HEK293 (cell line): ENCODE results near the gene FAM3C.

Experiments used
- CTCF ChIA-PET: fragments of 350-600 bp; formaldehyde crosslinking; extraction: SDS; loops from one replicate; lab custom pipeline; 2021; ENCODE audit warnings: antibody characterized with exemption; lab: Yijun Ruan, JAX
- POLR2A ChIA-PET: fragments of 300-600 bp; formaldehyde crosslinking; extraction: SDS; loops from one replicate; lab custom pipeline; 2020; ENCODE audit warnings: antibody characterized with exemption, inconsistent platforms; lab: Yijun Ruan, JAX
- H3K27ac ChIP-seq: fragments of 200-500 bp; sonication (Bioruptor generic); 2 replicates; pipeline ENCODE4 v1.5.1; 2014; ENCODE audit warnings: low read depth, low read length, control low read depth, inconsistent platforms; ENCODE audit errors: extremely low read depth
- H3K36me3 ChIP-seq, 2 experiments: fragments of 200-500 bp in 1 of 2; sonication (Bioruptor generic) in 1 of 2; 1 replicate in 1 of 2; 2 replicates in 1 of 2; pipeline ENCODE4 v1.5.1; 2014 to 2017; ENCODE audit warnings: inconsistent platforms in 2 of 2, low read length in 2 of 2; ENCODE audit not compliant: control insufficient read depth in 2 of 2, insufficient read depth in 1 of 2
- H3K4me1 ChIP-seq: fragments of 200-500 bp; sonication (Bioruptor generic); 2 replicates; pipeline ENCODE4 v1.5.1; 2014; ENCODE audit warnings: mild to moderate bottlenecking, low read length, inconsistent platforms; ENCODE audit not compliant: control insufficient read depth, insufficient read depth
- H3K4me3 ChIP-seq: 2 replicates; pipeline ENCODE4 v1.5.1; 2011; ENCODE audit warnings: low read depth, mild to moderate bottlenecking, control low read depth, low read length, moderate library complexity
- H3K9me3 ChIP-seq: fragments of 200-500 bp; sonication (Bioruptor generic); 2 replicates; pipeline ENCODE4 v1.5.1; 2014; ENCODE audit warnings: low read depth, low read length, inconsistent platforms; ENCODE audit not compliant: control insufficient read depth, insufficient read depth
- CTCF ChIP-seq: fragments of 450-650 bp; formaldehyde crosslinking; IDR thresholded peaks from 2 replicates; pipeline ENCODE4 v1.5.1; 2016; ENCODE audit warnings: missing biosample characterization, missing genetic modification characterization
- GFI1B ChIP-seq: fragments of 450-650 bp; formaldehyde crosslinking; IDR thresholded peaks from 2 replicates; pipeline ENCODE4 v1.5.1; 2016; ENCODE audit warnings: missing biosample characterization, missing genetic modification characterization
- KLF7 ChIP-seq: fragments of 450-650 bp; formaldehyde crosslinking; IDR thresholded peaks from 2 replicates; pipeline ENCODE4 v1.5.1; 2016; ENCODE audit warnings: missing biosample characterization, missing genetic modification characterization, borderline replicate concordance
- PATZ1 ChIP-seq: fragments of 450-650 bp; formaldehyde crosslinking; IDR thresholded peaks from 2 replicates; pipeline ENCODE4 v1.5.1; 2016; ENCODE audit warnings: missing biosample characterization, missing genetic modification characterization
- RBAK ChIP-seq: fragments of 450-650 bp; formaldehyde crosslinking; IDR thresholded peaks from 2 replicates; pipeline ENCODE4 v1.5.1; 2016; ENCODE audit warnings: missing biosample characterization, missing genetic modification characterization
- REPIN1 ChIP-seq: fragments of 450-650 bp; formaldehyde crosslinking; IDR thresholded peaks from 2 replicates; pipeline ENCODE4 v1.5.1; 2017; ENCODE audit warnings: missing biosample characterization, missing genetic modification characterization, low read depth
- YY2 ChIP-seq: fragments of 450-650 bp; formaldehyde crosslinking; IDR thresholded peaks from 2 replicates; pipeline ENCODE4 v1.5.1; 2016; ENCODE audit warnings: missing biosample characterization, missing genetic modification characterization
- ZBTB17 ChIP-seq: fragments of 450-650 bp; formaldehyde crosslinking; IDR thresholded peaks from 2 replicates; pipeline ENCODE4 v1.5.1; 2016; ENCODE audit warnings: missing biosample characterization, missing genetic modification characterization
- ZFP41 ChIP-seq: fragments of 450-650 bp; formaldehyde crosslinking; IDR thresholded peaks from 2 replicates; pipeline ENCODE4 v1.5.1; 2016; ENCODE audit warnings: missing biosample characterization, missing genetic modification characterization, borderline replicate concordance
- ZNF157 ChIP-seq: fragments of 450-650 bp; formaldehyde crosslinking; IDR thresholded peaks from 2 replicates; pipeline ENCODE4 v1.5.1; 2016; ENCODE audit warnings: missing biosample characterization, missing genetic modification characterization
- ZNF302 ChIP-seq: fragments of 450-650 bp; formaldehyde crosslinking; IDR thresholded peaks from 2 replicates; pipeline ENCODE4 v1.5.1; 2016; ENCODE audit warnings: missing biosample characterization, missing genetic modification characterization, low read depth
- ZNF473 ChIP-seq: fragments of 450-650 bp; formaldehyde crosslinking; IDR thresholded peaks from 2 replicates; pipeline ENCODE4 v1.5.1; 2017; ENCODE audit warnings: missing biosample characterization, missing genetic modification characterization
- ZNF571 ChIP-seq: fragments of 450-650 bp; formaldehyde crosslinking; IDR thresholded peaks from 2 replicates; pipeline ENCODE4 v1.5.0; 2017; ENCODE audit warnings: missing biosample characterization, missing genetic modification characterization
- ZNF624 ChIP-seq: fragments of 450-650 bp; formaldehyde crosslinking; IDR thresholded peaks from 2 replicates; pipeline ENCODE4 v1.5.1; 2017; ENCODE audit warnings: missing biosample characterization, missing genetic modification characterization
- ZNF629 ChIP-seq: fragments of 450-650 bp; formaldehyde crosslinking; IDR thresholded peaks from 2 replicates; pipeline ENCODE4 v1.5.1; 2017; ENCODE audit warnings: missing biosample characterization, missing genetic modification characterization
- ZSCAN30 ChIP-seq: fragments of 450-650 bp; IDR thresholded peaks from 2 replicates; pipeline ENCODE4 v1.5.1; 2018; ENCODE audit warnings: missing biosample characterization, mild to moderate bottlenecking, missing genetic modification characterization, moderate library complexity
- ZXDB ChIP-seq: fragments of 450-650 bp; formaldehyde crosslinking; IDR thresholded peaks from 2 replicates; pipeline ENCODE4 v1.5.1; 2016; ENCODE audit warnings: missing biosample characterization, missing genetic modification characterization
- TF ChIP-seq, protein P1 (sequence below): fragments of 450-650 bp; formaldehyde crosslinking; IDR thresholded peaks from 2 replicates; pipeline ENCODE4 v1.5.1; 2016; ENCODE audit warnings: missing biosample characterization, missing genetic modification characterization, borderline replicate concordance

FAM3C gene

GRCh38 chr7:121404348-121404747 lies 8.2 kb upstream of the FAM3C start:
- CTCF ChIA-PET, result interaction anchor here (1.1 kb wide), 1 partner anchor 8 kb away, joined by 5 read pairs; the partner anchor contains the start of gene FAM3C
- POLR2A ChIA-PET, result no interaction called here

DNA sequence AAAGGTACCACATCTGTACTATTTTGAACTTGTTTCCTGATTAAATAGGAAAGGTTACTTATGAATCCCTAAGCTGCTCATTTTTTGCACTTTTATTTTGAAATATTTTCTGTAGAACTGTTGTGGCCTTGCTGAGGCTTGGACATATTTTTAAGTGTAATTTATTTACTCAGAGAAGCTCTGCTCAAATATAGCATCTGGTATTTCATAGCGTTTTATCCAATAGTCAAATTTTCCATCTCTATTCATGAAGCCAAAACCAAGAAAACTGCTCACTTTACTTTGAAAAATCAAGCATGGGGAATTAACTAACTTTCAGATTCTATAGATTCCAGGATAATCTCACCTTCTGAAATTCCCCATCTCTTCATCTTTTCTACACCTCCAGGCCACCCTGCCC lies 6.6 kb upstream of the FAM3C start:
- TF ChIP-seq GFI1B (tag by site-specific recombination), result no peak
- TF ChIP-seq RBAK (tag by site-specific recombination), result no peak
- TF ChIP-seq ZNF157, result no peak
- no peak for TF ChIP-seq ZNF571 (tag by site-specific recombination)
- no peak for TF ChIP-seq ZNF629 (tag by site-specific recombination)
- Histone ChIP-seq H3K36me3 (no peaks in the 10 kb centered on the region), H3K9me3 (no peaks in the 10 kb centered on the region), H3K4me3 (no peak overlapping the region), H3K4me1 (no peaks in the 10 kb centered on the region), H3K27ac (no peak overlapping the region)
- POLR2A ChIA-PET, result no interaction called here
- CTCF ChIA-PET, result no interaction called here

More at GRCh38 chr7:121404348-121404747, 8.2 kb upstream of the FAM3C start:
- no peaks in the 10 kb centered on the region for H3K9me3 ChIP-seq
- H3K36me3 ChIP-seq, result no peaks in the 10 kb centered on the region
- no peak overlapping the region for H3K27ac ChIP-seq
- H3K4me3 ChIP-seq, result no peak overlapping the region
- no peaks in the 10 kb centered on the region for H3K4me1 ChIP-seq
- TF ChIP-seq ZXDB (no peak), REPIN1 (tag by site-specific recombination) (no peak), KLF7 (no peak), YY2 (tag by site-specific recombination) (no peak), ZFP41 (tag by site-specific recombination) (no peak), ZNF302 (tag by site-specific recombination) (no peak), ZNF473 (tag by site-specific recombination) (no peak)
- TF ChIP-seq, protein P1, sequence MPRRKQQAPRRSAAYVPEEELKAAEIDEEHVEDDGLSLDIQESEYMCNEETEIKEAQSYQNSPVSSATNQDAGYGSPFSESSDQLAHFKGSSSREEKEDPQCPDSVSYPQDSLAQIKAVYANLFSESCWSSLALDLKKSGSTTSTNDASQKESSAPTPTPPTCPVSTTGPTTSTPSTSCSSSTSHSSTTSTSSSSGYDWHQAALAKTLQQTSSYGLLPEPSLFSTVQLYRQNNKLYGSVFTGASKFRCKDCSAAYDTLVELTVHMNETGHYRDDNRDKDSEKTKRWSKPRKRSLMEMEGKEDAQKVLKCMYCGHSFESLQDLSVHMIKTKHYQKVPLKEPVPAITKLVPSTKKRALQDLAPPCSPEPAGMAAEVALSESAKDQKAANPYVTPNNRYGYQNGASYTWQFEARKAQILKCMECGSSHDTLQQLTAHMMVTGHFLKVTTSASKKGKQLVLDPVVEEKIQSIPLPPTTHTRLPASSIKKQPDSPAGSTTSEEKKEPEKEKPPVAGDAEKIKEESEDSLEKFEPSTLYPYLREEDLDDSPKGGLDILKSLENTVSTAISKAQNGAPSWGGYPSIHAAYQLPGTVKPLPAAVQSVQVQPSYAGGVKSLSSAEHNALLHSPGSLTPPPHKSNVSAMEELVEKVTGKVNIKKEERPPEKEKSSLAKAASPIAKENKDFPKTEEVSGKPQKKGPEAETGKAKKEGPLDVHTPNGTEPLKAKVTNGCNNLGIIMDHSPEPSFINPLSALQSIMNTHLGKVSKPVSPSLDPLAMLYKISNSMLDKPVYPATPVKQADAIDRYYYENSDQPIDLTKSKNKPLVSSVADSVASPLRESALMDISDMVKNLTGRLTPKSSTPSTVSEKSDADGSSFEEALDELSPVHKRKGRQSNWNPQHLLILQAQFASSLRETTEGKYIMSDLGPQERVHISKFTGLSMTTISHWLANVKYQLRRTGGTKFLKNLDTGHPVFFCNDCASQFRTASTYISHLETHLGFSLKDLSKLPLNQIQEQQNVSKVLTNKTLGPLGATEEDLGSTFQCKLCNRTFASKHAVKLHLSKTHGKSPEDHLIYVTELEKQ (tag by site-specific recombination), result no peak

DNA sequence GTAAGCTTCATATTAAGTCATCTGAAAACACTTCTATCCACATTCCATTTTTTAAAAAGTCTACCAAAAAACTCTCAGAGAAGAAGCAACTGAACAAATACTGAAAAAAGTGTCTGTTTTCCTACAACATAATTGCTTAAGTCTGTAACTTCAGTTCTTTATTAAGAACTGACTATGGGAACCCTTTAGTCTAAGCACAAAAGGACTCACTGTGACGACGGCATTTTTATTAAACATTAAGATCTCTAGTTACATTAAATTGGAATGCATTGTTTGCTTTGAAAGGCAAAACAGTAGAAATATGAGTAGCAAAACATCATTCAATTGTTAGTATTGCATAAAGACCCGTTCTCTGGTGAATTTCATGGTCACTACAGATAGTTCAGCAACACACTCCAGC lies 5.8 kb upstream of the FAM3C start:
- H3K36me3 ChIP-seq, result no peaks in the 10 kb centered on the region
- ChIA-PET POLR2A (no interaction called here), CTCF (interaction anchor here (0.5 kb wide), 1 partner anchor 129 kb away, joined by 3 read pairs; no protein-coding TSS in a partner anchor)
- TF ChIP-seq ZBTB17 (tag by site-specific recombination) (no peak), ZSCAN30 (tag by site-specific recombination) (no peak), PATZ1 (no peak), CTCF (no peak), ZNF624 (tag by site-specific recombination) (no peak)
- H3K4me1 ChIP-seq, result no peaks in the 10 kb centered on the region
- no peaks in the 10 kb centered on the region for H3K9me3 ChIP-seq
- no peak overlapping the region for H3K27ac ChIP-seq
- no peak overlapping the region for H3K4me3 ChIP-seq
